Fibroblast of villous mesenchyme (primary cell): ENCODE data around the gene GPR180. TPM values are rescaled to one million over a fixed set of nuclear protein-coding genes. Genes with fewer than 3 reads are reported as not detected.
A peak's percentile ranks its signal among the peaks of the same experiment; 100 is the strongest.

Source experiments
- DNase-seq: peaks from one replicate; pipeline ENCODE4 v3.0.0-alpha.2; 2010; ENCODE audit warnings: low read depth
- H3K4me3 ChIP-seq: 2 replicates; pipeline ENCODE4 v1.5.1; 2011; ENCODE audit warnings: low read depth, mild to moderate bottlenecking, low read length
- CTCF ChIP-seq: IDR thresholded peaks from 2 replicates; pipeline ENCODE4 v1.5.1; 2012; ENCODE audit warnings: low read depth, mild to moderate bottlenecking, low read length; ENCODE audit not compliant: insufficient read depth
- total RNA-seq: library from RNA; depleted of rRNA; stranded (reverse); fragments of >200 nt; gene quantifications from 2 replicates; pipeline ENCODE4 v1.2.3, GENCODE V29; 2012

The GPR180 gene
- 12.6 and 28.1 TPM in 2 replicates for total RNA-seq

- no peak for TF ChIP-seq CTCF
- peak; percentile 100 for DNase-seq
Observed at GRCh38 chr13:94601446-94602431, at the start of gene GPR180. Gene GPR180 (plus strand): TSS chr13:94601857. CDS start chr13:94601928, 71 bp downstream.

GRCh38 chr13:94552095-94552494 lies 49.6 kb upstream of the GPR180 start:
- H3K4me3 ChIP-seq = no peak overlapping the region
- DNase-seq = no peak
- no peak for TF ChIP-seq CTCF

More at GRCh38 chr13:94601446-94602431, at the start of gene GPR180:
- peak within 1 kb of the TSS; percentile 95 for H3K4me3 ChIP-seq

DNA sequence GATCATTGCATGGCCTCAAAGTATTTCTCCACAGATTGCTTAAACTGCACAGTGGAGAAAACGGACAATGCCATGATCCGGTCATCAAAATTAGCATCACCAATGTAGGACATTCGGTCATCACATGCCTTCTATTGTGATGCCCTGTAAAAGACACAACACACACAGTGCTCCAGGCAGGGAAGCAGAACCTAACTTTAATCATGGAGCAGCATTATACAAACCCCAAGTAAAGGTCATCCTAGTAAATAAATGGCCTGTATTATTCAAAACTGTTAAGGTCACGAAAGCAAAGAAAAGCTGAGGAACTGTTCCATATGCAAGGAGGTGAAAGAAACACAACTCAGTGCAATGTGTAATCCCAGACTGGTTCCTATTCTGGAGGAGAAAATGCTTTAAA lies 47.9 kb upstream of the GPR180 start:
- TF ChIP-seq CTCF = no peak
- H3K4me3 ChIP-seq = no peak overlapping the region
- DNase-seq = no peak

DNA sequence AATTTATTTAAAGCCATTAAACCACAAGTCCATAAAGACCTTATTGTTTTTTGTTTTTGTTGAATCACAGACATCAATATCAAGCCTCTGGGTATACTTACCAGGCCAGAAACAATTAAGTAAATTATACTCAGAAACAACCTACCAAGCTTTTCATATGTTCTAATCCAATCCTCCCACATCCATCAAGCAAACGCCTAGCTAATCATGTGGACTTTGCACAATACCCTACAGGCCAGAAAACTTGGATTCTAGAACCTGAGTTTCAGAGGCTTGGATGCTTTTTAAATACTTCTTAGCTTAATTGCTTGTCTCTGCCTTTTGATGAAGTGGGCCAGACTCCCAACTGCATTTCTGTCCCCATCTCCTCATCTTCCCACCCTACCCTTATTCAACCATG lies 45.6 kb upstream of the GPR180 start:
- no peak for DNase-seq
- TF ChIP-seq CTCF = no peak

GRCh38 chr13:94556621-94557020 lies 45.0 kb upstream of the GPR180 start:
- H3K4me3 ChIP-seq = no peak overlapping the region
- DNase-seq = peak; percentile 7
- no peak for TF ChIP-seq CTCF

More for the DNA sequence above, 45.6 kb upstream of the GPR180 start:
- H3K4me3 ChIP-seq = no peak overlapping the region

- no peak for DNase-seq
- no peak for TF ChIP-seq CTCF
- H3K4me3 ChIP-seq = no peak overlapping the region
Observed at GRCh38 chr13:94557684-94558235, 43.9 kb upstream of the GPR180 start.
